ENCODE measurements around the gene B4GALT5.
A peak's percentile ranks its signal among the peaks of the same experiment; 100 is the strongest.
"Not testable (repeated sequence)": the region's sequence is repeated elsewhere in the genome, so short reads cannot be mapped to it uniquely, and the experiment has no call there.

B4GALT5 gene

DNA sequence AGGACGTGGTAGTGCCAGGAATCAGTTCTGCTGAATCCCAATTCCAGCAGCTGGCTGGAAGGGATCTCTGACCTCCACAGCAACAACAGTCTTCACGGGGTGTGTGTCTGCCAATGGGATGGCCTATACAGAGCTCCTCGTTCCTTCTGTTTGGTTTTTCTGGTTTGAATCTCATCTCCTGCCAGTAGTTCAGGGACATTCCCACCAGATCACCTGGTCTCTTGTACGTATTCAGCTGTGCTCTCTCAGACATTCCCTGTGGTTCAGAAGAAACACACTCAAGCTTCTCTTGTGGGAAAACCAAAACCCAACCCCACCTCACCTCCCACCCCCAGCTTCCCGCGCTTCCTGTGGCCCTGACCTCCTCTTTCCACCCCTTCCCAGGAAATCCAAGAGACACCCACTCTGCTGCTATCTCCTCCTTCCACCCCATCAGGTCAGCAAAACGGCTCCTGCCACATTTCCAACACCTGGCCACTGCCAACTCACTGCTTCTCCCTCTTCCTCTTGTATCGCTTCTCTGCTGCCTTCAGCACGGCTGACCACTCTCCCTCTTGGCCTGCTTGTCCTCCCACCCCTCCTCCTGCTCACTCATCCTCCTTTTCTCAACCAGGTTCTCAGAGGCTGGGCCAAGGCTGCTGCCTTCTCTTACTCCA is 82.5 kb downstream of the B4GALT5 start:
- no peak for DNase-seq

DNA sequence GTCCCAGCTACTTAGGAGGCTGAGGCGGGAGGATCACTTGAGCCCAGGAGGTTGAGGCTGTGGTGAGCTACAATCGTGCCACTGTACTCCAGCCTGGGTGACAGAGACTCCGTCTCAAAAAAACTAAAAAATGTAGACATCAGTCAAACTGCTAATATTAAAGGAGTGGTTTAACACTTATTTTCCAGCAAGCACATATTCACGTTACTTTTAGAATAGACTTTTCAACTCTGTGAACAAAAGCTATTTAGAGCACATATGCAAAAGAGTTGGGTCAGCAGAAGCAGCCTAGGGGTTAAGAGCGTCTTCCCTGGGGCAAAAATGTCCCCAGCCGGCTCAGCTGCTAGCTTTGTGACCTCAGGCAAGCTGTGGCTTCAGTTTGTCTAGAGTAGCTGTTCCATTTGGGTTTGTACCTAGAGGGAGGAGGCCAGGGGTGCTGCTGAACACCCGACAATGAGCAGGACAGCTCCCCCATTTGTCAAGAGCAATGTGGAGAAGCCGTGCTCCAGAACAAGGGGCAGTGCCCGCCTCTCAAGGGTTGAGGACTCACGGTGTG is 83.2 kb downstream of the B4GALT5 start:
- no peak for DNase-seq

DNA sequence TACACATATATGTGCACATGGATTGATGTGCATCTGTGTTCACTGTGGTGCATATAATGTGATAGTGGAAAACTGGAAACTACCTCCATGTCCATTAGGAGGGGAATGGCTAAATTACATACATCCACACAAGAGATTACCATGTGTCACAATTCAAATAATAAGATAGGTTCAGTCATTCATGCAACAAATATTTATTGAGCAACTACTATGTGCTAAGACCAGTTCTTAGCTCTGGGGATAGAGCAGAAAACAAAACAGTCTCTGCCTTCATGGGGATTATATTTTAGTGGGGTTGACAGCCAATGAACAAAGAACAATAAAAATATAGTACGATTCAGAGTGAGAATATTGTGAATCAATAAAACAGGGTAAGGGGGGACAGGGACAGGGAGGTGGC is 84.1 kb downstream of the B4GALT5 start:
- DNase-seq = no peak

DNA sequence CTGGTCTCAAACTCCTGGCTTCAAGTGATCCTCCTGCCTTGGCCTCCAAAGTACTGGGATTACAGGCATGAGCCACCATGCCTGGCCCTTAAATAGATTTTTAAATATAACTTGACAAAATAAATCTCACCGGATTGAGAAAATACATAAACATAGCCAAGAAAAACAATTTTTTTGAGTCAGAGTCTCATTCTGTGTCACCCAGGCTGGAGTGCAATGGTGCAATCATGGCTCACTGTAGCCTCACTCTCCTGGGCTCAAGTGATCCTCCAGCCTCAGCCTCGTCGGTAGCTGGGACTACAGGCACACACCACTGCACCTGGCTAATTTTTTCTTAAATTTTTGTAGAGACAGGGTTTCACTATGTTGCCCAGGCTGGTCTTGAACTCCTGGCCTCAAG is 85.4 kb downstream of the B4GALT5 start:
- DNase-seq = not testable (repeated sequence)

DNA sequence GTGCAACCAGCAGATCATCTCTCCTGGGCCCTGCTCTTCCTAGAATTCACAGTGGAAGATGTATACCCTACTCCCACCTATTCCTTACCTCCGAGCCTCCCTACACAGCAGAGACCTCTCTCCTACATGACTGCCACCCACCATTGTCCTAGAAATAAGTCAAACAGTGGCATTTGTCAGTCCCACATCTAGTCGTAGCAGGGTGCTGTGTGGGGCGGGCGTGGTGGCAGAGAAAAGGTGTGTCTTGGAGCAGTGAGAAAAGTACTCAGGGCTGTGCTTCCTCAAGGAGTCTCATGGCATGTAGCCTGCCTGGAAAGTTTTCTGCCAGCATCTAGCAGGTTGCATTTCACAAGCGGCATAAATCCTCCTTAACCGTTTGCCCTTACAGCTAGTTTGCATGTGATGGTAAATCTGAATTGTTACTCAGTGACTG is 86.3 kb downstream of the B4GALT5 start:
- DNase-seq = peak in 14 of 56 donors; percentile 13 to 53 (median 25)

DNA sequence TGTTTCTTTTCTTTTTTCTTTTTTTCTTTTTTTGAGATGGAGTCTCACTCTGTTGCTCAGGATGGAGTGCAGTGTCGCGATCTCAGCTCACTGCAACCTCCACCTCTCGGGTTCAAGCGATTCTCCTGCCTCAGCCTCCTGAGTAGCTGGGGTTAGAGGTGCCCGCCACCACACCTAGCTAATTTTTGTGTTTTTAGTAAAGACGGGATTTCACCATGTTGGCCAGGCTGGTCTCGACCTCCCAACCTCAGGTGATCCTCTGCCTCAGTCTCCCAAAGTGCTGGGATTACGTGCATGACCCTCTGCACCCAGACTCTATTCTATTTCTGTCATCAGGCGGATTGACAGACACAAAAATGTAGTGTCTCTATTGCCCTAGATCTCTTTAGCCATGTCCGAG is 88.7 kb downstream of the B4GALT5 start:
- not testable (repeated sequence) for DNase-seq

DNA sequence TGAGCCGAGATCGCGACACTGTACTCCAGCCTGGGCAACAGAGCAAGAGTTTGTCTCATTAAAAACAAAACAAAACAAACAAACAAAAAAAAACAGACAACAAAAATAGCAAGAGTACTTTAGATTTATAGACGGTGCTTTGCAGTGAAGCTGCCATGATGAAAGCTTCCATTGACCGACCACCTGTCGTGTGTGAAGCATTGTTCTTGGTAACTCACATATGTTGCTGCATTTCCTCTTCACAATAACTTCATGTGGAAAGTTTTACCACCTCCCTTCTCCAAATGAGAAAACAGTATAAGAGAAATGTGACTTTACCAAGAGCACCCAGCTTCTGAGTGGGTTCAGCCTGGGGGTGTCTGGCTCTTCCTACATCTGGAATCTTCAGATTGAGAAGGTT is 89.4 kb downstream of the B4GALT5 start:
- no peak for DNase-seq

DNA sequence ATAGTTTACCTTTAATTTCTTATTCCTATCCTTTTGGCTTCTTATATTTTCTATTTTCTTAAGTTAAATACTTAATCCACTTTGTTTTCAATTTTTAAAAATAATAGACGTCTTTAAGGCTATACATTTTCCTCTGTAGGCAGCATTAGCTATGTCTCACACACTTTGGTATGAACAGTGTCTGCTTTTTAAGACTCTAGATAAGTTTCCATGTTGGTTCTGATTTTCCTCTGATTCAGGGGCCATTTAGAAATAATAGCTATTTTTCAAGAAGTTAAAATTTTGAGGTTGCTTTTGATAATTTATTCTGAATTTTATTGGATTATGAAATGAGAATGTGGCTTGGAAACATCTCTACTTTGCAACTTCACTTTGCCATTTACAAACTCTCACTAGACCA is 91.4 kb downstream of the B4GALT5 start:
- no peak for DNase-seq

DNA sequence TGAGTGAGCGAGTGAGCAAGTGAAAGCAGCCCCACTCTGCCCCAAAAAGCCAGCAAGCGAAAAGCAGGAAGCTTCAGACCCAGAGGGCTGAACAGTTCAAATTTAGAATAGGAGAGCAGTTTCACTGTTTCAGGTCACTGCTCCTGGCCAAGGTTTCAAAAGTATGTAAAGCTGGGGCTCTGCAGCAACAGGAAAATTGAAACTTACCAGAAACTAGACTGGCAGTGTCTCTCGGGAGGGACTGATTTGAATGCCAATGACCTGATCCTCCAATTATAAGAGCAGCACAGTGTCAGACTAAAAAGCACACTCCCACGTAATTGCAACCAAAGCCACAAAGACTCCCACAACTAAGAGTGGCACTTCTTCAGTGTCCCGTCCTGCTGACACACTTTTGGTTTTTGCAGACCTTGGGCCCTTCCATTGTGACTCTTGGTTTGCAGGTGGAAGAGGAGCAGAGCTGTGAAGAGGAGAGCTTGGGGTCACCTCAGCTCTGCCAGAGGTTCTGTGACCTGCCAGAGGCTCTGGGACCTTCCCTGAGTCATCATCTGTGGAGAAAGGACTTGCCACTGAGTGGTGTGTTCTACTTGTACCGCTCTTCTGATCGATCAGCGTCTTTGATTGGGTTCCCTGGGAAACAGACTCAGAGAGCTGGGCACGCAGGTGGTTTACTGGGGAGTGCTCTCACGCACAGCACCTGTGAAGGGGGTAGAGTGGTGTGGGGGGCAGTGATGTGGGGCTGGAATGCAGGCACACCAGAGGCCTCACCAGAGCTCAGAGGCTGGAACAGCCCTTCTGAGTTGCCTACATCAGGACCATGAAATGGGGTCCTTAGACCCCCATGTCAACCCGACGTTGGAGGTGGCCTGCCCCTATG is 93.1 kb downstream of the B4GALT5 start:
- DNase-seq = peak in 1 of 56 donors; percentile 16

DNA sequence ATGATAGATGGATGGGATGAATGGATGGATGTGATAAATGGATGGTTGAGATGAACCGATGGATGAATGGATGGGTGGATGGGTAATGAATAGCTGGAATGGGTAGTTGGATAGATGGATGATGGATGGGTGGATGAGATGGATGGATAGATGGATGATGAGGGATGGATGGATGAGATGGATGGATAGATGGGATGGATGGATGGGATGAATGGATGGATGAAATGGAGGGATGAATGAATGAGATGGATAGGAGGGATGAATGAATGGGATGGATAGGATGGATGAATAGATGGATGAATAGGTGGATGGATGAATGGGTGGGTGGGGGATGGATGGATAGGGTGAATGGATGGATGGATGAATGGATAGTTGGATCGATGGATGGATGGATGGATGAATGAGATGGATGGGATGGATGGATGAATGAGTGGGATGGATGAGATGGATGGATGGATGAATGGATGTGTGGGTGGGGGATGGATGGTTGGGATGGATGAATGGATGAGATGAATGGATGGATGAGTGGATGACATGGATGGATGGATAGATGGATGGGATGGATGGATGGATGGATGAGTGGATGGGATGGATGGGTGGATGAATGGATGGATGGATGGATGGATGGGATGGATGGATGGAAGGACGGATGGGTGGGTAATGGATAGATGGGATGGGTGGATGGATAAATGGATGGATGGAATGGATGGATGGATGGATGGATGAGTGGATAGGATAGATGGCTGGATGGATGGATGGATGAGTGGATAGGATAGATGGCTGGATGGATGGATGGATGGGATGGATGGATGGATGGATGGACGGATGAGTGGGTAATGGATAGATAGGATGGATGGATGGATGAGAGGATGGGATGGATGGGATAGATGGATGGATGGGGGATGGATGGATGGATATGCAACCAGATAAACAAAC is 94.3 kb downstream of the B4GALT5 start:
- DNase-seq = no peak

DNA sequence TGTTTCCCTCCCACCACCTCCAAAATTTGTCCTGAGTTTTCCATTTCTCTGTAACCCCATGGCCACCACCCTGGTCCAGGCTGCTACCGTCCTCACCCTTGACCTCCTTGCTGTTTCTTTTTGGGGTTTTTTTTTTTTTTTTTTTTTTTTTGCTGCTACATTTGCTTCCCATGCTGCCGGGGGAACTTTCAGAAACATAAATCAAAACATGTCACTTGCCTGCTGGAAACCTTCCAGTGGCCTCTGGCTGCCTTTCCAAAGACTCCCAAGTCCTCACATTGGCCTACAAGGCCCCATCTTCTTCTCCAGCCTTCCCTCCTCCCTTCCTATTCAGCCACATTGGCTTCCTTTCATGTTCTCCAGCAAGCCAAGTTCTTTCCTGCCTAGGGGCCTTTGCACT is 95.4 kb downstream of the B4GALT5 start:
- DNase-seq = no peak

DNA sequence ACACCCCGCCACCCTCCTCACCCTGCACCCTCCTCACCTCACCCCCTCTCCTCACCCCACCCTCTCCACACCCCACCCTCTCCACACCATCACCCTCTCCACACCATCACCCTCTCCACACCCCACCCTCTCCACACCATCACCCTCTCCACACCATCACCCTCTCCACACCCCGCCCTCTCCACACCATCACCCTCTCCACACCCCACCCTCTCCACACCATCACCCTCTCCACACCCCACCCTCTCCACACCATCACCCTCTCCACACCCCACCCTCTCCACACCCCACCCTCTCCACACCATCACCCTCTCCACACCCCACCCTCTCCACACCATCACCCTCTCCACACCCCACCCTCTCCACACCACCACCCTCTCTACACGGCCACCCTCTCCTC is 96.3 kb downstream of the B4GALT5 start:
- peak in 8 of 56 donors; percentile 20 to 51 (median 35) for DNase-seq

DNA sequence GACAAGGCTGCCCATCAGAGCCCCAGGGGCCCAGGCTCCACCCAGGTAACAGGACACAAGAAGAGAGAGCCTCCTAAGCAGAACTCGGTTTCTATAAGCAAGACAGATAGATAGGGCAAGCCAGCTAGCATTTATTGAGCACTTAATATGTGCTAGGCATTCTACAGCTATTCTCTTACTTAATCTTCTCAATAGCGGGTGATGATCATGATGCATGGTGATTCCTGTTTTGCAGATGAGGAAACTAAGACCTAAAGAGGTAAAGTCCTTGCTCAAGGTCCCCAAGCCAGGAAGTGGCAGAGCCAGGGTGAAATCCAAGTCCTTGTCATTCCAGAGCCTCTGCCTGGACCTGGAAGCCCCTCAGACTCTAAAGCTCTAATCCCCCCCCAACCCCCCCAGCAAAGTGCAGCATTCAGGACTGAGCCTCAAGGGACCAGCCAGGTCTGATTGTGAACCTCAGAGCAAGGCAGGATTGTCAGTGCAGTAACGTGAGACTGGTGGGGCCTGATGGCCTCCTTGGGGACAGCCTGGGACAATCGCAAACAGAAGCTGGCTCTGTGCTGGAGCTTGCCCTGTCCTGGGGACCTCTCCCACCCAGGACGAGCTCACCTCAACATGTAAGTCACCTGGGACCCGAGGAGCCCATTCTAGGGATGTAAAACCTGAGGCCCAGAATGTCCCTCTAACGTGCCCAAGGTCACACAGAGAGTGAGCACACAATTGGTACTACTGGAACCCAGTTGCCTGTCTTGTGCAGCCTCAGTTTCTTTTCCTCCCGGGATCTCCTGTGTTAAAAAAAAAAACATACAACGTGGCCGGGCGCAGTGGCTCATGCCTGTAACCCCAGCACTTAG is 97.3 kb downstream of the B4GALT5 start:
- no peak for DNase-seq

DNA sequence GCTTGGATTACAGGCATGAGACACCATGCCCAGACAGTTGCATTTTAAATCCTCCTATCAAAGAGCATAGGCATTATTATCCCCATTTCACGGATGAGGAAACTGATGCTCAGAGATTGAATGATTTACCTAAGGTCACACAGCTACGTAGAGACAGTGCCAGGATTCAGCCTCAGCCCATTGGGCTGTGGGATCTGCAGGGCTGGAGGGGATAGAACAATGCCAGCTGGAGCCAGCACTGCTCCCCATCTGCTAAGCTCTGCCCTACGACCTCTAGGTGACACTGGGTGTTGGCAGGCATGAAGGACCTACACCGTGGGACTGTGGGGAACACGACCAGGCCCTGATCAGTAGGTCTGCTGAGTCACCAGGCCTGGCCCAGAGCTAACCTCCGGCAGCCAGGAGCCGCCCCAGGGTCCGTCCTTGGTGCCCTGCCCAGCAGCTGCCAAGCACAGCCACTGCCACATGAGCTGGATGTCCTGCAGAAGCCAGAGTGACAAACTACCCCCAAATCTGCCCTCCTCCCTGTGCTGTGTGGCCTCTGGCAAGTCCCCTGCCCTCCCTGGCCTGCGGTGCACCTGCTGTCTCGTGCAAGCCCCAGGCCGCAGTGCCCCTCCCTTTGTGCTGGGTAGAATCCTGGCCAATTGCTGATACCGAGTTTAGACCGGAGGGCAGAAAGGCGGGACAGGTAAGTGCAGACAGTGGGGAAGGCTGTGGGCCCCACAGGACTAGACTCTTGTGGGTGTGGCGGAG is 98.1 kb downstream of the B4GALT5 start:
- DNase-seq = peak in 18 of 56 donors; percentile 1 to 57 (median 21)

DNA sequence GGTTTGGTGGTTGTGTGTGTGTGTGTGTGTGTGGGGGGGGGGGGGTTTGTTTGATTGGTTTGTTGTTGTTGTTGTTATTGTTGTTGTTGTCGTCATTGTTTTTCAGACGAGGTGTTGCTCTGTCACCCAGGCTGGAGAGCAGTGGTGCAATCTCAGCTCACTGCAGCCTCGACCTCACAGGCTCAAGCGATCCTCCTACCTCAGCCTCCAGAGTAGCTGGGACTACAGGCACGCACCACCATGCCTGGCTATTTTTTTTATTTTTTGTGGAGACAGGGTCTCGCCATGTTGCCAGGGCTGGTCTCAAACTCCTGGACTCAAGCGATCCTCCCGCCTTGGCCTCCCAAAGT is 98.7 kb downstream of the B4GALT5 start:
- DNase-seq = not testable (repeated sequence)

DNA sequence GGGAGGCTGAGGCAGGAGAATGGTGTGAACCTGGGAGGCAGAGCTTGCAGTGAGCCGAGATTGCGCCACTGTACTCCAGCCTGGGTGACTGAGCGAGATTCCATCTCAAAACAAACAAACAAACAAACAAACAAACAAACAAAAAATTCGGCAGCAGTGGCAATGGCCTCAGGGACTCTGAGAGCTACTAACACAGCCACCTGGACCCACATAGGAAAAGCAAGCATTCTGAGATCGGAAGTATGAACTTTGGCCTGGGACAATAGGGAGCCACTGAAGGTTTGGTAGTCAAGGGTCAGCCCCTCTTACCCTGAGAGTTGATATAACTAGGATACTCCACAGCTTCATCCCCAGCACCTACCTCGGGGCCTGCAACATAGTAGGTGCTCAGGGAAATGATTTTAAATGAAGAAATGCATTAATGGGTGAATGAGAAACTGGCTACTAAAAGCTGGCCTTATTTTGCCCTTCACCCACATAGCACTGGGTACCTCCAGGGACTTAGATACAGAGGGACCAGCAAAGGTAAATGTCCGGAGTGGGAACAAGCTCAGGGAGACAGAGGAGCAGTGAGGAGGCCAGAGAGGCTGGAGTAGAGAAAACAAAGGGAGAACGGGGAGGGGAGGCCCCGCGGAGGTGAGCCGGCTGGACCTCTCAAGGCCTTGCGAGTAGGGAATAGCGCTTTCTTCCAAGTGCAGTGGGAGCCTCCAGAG is 99.2 kb downstream of the B4GALT5 start:
- DNase-seq = no peak

DNA sequence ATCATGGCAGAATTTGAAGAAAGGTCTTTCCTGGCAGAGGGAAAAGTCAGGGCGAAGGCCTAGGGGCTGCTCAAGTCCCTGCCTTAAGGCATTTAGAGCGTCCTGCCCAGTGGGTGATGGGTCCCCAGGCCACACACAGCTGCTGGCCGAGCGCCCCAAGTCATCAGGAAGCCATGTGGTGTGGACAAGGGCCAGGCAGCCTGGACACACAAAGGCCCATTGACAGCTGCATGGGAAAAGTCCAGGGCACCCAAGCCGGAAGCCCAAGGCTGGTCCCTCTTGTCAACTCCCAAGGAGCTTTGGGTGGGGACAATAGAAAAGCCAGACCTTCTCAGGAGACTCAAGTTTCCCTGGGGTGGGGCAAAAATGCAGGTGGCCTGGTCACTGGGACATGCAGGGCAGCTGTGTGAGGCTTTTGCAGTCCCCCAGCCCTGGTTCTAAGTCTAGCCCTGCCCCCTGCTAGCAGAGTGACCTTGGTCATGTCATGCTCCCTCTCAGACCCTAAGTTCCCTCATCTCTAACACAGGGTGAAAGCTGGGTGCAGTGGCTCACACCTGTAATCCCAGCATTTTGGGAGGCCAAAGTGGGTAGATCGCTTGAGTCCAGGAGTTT is 101.4 kb downstream of the B4GALT5 start:
- peak; percentile 16 to 95 (median 85) for DNase-seq

DNA sequence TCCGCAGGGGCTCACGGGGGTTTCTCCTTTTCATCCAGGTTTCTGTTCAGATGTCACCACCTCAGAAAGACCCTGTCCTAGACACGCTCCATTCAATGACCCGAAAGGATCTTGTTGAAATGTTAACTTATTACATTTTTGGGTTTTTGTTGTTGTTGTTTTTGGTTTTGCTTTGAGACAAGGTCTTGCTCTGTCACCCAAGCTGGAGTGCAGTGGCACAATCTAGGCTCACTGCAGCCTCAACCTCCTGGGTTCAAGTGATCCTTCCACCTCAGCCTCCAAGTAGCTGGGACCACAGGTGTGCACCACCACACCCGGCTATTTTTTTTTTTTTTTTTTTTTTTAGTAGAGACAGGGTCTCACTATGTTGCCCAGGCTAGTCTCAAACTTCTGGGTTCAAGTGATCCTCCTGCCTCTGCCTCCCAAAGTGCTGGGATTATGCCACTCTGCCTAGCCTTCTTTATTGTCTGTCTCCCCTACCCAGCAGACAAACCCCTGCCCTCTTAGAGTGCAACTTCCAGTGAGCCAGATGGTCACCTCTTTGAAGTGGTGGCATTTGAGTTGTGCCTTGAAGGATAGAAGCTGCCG is 102.0 kb downstream of the B4GALT5 start:
- DNase-seq = not testable (repeated sequence)
